Measurements from ENCODE around the gene FAM53B.

FAM53B gene

DNA sequence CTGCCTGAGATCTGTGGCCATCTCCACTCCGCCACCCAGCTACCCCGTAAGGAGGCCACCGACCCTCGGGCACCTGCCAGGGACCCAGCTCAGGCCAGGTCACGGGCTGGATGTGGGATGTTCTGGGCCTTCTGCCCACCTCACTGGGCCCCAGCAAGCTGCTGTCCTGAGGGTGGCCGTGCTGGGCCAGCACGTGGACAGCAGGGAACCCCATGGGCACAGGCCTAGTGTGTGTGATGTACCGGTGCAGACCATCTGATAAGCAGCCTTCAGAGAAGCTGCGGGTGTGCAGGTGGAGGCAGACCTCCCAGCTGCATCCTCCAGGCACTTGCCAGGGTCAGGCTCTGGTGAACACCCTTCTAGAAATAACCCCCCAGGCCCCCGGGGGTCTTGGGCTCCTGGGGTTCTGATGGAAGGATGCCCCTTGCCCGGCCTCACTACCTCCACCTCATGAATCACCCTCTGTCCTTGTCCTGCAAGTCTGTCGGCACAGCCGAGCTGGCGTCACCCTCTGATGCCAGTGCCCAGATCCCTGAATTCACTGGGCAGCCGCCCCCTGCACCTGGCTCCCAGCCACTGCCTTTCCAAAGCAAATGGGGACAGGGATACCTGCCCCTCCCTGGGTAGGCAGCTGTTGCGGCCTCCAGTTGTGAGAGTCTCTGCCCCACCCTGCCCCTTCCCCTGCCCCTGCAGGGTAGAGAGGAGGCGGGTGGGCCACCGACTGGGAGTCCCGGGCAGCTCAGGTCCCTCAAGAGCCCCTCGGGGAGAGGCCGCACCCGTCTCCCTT is 139.8 kb downstream of the FAM53B start:
- no peak for DNase-seq (ENCODE audit: low read depth)
- no peak overlapping the region for H3K4me3 ChIP-seq (ENCODE audit: low read length)
- TF ChIP-seq, protein P1, sequence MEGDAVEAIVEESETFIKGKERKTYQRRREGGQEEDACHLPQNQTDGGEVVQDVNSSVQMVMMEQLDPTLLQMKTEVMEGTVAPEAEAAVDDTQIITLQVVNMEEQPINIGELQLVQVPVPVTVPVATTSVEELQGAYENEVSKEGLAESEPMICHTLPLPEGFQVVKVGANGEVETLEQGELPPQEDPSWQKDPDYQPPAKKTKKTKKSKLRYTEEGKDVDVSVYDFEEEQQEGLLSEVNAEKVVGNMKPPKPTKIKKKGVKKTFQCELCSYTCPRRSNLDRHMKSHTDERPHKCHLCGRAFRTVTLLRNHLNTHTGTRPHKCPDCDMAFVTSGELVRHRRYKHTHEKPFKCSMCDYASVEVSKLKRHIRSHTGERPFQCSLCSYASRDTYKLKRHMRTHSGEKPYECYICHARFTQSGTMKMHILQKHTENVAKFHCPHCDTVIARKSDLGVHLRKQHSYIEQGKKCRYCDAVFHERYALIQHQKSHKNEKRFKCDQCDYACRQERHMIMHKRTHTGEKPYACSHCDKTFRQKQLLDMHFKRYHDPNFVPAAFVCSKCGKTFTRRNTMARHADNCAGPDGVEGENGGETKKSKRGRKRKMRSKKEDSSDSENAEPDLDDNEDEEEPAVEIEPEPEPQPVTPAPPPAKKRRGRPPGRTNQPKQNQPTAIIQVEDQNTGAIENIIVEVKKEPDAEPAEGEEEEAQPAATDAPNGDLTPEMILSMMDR (IDR thresholded peaks at IDR 0.05; ENCODE audit: insufficient read depth, low read depth, low read length, missing control alignments) = no peak

GRCh38 chr10:124603376-124604213 is 140.6 kb downstream of the FAM53B start:
- DNase-seq (ENCODE audit: low read depth) = no peak
- no peak overlapping the region for H3K4me3 ChIP-seq (ENCODE audit: low read length)
- TF ChIP-seq, protein P1 (IDR thresholded peaks at IDR 0.05; ENCODE audit: insufficient read depth, low read depth, low read length, missing control alignments) = no peak

DNA sequence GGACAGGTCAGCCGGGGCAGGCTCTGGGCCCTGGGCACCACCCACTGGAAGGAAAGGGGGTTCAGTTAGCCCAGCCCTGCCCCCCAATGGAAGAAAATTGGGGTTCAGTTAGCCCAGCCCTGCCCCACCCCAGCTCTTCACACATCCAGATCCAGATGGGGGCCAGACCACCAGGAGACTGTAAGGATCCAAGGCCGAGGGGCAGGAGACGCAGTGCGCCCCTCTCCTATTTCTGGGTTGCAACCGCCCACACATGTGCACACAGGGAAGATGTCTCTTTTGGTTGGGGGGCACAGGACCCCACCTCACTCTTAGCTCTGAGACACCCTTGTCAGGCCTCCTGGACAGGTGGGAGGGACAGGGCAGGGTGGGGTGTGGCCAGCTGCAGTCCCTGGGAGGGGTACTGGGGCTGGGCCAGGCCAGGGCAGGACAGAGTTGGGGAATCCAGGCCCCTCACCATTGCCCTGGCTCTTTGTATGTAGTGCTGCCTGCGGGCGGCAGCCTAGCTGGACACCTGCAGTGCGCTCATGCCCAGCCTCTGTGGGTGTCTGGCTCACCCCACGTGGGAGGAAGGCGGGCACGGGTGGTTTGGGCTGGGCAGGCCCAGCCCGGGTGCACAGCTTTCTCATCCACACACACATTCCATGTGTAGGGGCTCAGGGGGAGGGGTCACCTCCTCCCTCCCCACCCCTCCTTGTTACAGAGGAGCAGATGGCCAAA is 141.4 kb downstream of the FAM53B start:
- TF ChIP-seq, protein P1 (IDR thresholded peaks at IDR 0.05; ENCODE audit: insufficient read depth, low read depth, low read length, missing control alignments) = no peak
- no peak overlapping the region for H3K4me3 ChIP-seq (ENCODE audit: low read length)
- no peak for DNase-seq (ENCODE audit: low read depth)

DNA sequence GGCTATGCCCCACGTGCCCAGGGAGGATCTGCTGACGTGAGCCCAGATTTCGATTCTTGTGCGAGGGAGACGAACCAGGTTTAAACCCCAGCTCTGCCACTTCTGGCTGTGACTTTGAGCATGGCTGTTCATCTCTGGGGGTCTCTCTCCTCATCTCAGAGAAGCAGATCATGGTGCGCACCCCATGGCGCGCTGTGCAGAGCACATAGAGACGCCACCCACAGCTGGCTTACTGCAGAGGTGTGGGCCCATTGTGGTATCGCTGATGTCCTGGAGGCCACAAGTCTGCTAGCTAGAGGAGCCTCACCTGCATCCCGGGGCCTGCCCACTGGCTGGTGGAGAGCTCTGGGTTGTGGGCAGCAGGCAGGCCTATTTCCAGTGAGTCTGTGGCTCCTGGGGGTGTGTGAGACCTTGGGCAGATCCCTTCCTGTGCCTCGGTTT is 142.0 kb downstream of the FAM53B start:
- TF ChIP-seq, protein P1 (IDR thresholded peaks at IDR 0.05; ENCODE audit: insufficient read depth, low read depth, low read length, missing control alignments) = no peak
- DNase-seq (ENCODE audit: low read depth) = no peak
- H3K4me3 ChIP-seq (ENCODE audit: low read length) = no peak overlapping the region

DNA sequence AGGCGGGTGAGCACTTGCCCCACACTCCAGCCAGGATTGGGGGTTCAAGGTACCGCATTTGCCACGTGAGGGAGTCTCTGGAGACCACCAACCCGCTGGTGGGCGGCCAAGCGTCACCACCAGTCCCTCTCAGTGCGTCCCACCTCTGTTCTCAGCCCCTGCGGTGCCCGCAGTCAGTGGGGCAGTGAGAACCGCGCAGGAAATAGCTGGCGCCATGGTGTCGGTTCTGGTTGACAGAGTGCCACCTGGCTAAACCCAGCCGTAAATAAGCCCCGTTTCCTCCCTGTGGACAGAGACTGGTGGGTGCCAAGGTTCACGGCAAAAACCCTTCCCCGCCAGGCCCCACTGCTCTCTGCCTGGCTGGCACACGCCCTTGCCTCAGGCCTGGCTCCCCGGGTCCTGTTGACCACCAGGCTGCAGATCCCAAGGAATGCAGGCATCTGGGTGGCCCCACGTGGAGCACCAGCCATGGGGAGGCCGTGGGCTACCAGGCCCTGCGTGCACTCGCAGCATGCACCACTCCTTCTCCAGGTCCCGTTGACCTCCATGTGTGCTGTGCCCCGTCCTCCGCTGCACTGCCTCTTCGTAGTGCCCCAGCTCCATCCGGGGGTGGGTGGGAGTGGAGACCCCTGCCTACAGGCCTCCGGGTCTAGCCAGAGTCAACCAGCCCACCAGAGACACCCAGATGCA is 142.6 kb downstream of the FAM53B start:
- no peak overlapping the region for H3K4me3 ChIP-seq (ENCODE audit: low read length)
- DNase-seq (ENCODE audit: low read depth) = no peak
- TF ChIP-seq, protein P1 (IDR thresholded peaks at IDR 0.05; ENCODE audit: insufficient read depth, low read depth, low read length, missing control alignments) = no peak

DNA sequence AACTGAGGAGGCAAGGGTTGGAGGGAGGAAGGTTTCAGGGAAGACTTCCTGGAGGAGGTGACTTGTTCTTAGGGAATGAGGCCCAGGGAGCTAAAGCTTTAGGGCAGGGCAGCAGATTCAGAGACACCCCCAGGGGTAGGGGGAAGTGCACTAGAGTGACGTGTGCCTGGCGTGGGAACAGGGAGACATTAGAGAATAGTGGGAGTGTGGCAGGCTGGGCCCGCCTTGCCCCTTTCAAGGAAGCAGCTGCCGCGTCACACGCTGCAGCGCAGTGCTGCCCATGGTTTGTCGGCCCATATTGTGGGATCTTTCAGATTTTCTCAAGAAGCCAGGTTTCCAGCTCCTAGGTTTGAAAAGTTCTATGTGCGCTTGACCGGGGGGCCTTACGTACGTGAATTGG is 143.2 kb downstream of the FAM53B start:
- TF ChIP-seq, protein P1 (IDR thresholded peaks at IDR 0.05; ENCODE audit: insufficient read depth, low read depth, low read length, missing control alignments) = no peak
- no peak for DNase-seq (ENCODE audit: low read depth)
- H3K4me3 ChIP-seq (ENCODE audit: low read length) = no peak overlapping the region

Data from epithelial cell of esophagus (primary cell).